Bronchial epithelial cell (primary cell): ENCODE results near the gene PRR35. TPM values are rescaled to one million over a fixed set of nuclear protein-coding genes. Genes with fewer than 3 reads are reported as not detected.

ENCODE experiments used
- DNase-seq: peaks from one replicate; pipeline ENCODE4 v3.0.0-alpha.2; 2010; ENCODE audit warnings: low read depth
- FAIRE-seq: peaks from 2 replicates; lab custom pipeline; 2011; peaks lifted over from hg19 to GRCh38; lab: Jason Lieb, UNC
- H3K27me3 ChIP-seq: 2 replicates; pipeline ENCODE4 v1.5.1; 2011; ENCODE audit warnings: low read length; ENCODE audit not compliant: control insufficient read depth, insufficient read depth
- H3K36me3 ChIP-seq: 2 replicates; pipeline ENCODE4 v1.5.1; 2011; ENCODE audit warnings: low read length; ENCODE audit not compliant: control insufficient read depth, insufficient read depth
- H3K4me3 ChIP-seq: 2 replicates; pipeline ENCODE4 v1.5.1; 2011; ENCODE audit warnings: mild to moderate bottlenecking, low read depth, low read length, control low read depth
- total RNA-seq: library from RNA; depleted of rRNA; stranded (reverse); fragments of >200 nt; gene quantifications from 2 replicates; pipeline ENCODE4 v1.2.1, GENCODE V29; 2014
- TF ChIP-seq, protein P1 (sequence below): IDR thresholded peaks from 2 replicates; pipeline ENCODE4 v1.5.1; 2011; ENCODE audit warnings: mild to moderate bottlenecking, moderate library complexity, low read length, control low read depth, inconsistent platforms; ENCODE audit not compliant: insufficient read depth, severe bottlenecking

PRR35 gene
- total RNA-seq, 1 donor from 2014 or later, result not detected

DNA sequence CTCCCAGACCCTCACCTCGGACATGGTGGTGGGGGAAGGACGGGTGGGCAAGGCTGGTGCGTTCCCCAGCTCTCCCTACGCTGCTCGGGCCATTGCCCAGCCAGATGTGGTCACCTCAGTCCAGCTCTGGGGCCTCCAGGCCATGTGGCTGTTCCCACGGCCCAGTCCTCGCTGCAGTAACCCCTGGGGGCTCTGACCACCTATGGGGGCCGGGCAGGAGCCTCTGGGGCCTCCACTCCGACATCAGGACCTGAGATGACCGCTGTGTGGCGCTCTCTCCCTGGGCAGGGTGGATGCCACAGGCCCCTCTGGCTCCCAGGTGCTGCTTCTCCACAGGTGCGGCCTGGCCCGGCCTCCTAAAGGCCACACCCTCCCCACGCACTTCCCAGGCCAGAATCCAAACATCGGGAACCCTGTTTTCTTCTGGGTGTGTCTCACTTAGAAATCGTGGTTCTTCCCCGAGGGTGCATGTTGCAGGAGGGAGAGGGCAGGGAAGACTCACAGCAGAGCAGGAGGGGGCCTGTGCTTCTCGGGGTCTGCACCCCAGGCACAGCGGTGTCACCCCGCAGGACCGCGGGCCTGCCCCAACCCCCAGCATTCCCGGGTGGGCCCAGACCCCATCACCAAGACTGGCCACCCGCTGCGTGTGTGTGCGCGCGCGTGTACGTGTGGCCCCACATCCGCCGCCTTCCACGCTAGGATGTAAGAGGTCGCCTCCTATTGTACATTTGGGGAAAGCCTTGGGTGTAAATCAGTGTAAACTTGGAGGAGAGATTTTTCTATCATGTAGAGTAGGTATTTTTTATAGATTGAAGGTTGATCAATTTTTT is 38.6 kb upstream of the PRR35 start:
- Histone ChIP-seq H3K27me3 (no peaks in the 10 kb centered on the region), H3K4me3 (no peak overlapping the region), H3K36me3 (peaks cover 7% of the 10 kb centered on the region)
- DNase-seq (no peak), FAIRE-seq (no peak)
- TF ChIP-seq, protein P1, sequence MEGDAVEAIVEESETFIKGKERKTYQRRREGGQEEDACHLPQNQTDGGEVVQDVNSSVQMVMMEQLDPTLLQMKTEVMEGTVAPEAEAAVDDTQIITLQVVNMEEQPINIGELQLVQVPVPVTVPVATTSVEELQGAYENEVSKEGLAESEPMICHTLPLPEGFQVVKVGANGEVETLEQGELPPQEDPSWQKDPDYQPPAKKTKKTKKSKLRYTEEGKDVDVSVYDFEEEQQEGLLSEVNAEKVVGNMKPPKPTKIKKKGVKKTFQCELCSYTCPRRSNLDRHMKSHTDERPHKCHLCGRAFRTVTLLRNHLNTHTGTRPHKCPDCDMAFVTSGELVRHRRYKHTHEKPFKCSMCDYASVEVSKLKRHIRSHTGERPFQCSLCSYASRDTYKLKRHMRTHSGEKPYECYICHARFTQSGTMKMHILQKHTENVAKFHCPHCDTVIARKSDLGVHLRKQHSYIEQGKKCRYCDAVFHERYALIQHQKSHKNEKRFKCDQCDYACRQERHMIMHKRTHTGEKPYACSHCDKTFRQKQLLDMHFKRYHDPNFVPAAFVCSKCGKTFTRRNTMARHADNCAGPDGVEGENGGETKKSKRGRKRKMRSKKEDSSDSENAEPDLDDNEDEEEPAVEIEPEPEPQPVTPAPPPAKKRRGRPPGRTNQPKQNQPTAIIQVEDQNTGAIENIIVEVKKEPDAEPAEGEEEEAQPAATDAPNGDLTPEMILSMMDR, result peak; percentile 40

DNA sequence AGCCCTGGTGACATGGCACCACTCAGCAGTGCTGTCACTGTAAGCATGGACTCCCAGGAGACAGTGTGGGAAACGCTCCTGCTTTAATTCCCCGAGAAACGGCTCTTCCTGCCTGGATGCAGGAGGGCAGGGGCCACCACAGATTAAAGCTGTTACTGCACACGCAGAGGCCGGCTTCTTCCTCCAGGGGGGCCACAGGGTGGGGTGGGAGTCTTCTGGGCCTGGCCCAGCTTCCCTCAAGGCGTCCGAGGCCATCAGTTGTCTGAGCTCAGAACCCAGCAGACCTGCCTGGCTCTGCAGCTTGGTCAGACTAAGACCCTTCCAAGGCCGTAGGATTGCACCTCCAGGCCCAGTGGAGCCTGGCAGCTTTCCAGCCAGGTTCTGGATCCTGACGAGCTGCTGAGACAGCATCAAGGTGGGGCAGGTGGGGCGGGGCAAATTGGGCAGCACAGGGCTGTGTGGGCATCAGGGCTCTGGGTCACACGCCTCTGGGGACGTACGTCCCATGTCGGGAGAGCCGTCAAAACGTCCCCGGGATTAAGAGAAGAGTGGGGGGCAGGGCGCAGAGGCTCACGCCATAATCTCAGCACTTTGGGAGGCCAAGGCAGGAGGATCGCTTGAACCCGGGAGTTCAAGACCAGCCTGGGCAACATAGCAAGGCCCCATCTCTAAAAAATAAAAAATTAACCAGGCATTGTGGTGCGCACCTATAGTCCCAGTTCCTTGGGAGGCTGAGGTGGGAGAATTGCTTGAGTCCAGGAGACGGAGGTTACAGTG is 37.7 kb upstream of the PRR35 start:
- H3K27me3 ChIP-seq, result no peaks in the 10 kb centered on the region
- DNase-seq, result no peak
- TF ChIP-seq, protein P1, result no peak
- no peak for FAIRE-seq
- no peak overlapping the region for H3K4me3 ChIP-seq
- H3K36me3 ChIP-seq, result peaks cover 7% of the 10 kb centered on the region

DNA sequence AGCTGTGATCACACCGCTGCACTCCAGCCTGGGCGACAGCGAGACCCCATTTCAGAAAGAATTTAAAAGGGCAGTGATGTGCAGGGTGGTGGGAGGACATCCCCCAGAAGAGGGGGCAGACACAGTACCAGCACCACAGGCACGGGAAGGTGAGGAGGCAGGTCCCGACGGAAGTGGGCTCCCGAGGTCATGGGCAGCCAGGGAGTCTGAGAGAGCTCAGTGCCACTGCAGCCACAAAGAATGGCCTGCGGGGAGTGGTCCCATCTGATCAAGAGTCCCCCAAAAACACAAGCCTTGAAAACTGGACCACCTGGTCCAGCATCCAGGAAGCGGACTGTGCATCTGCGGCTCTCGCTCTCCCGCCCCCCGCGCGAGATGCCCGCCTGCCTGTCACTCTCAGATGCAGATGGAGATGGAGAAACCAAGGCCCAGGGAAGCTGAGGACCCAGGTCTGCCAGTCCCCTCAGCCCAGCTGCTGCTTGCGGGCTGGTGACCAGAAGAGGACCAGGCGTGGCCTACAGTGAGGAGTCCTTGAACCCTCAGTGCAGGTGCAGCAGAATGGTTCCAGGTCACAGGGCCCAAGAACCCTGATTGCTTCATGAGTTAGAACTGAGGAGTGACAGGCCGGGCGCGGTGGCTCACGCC is 37.0 kb upstream of the PRR35 start:
- no peak for FAIRE-seq
- TF ChIP-seq, protein P1, result no peak
- no peaks in the 10 kb centered on the region for H3K27me3 ChIP-seq
- no peak for DNase-seq
- peaks cover 7% of the 10 kb centered on the region for H3K36me3 ChIP-seq
- no peak overlapping the region for H3K4me3 ChIP-seq

DNA sequence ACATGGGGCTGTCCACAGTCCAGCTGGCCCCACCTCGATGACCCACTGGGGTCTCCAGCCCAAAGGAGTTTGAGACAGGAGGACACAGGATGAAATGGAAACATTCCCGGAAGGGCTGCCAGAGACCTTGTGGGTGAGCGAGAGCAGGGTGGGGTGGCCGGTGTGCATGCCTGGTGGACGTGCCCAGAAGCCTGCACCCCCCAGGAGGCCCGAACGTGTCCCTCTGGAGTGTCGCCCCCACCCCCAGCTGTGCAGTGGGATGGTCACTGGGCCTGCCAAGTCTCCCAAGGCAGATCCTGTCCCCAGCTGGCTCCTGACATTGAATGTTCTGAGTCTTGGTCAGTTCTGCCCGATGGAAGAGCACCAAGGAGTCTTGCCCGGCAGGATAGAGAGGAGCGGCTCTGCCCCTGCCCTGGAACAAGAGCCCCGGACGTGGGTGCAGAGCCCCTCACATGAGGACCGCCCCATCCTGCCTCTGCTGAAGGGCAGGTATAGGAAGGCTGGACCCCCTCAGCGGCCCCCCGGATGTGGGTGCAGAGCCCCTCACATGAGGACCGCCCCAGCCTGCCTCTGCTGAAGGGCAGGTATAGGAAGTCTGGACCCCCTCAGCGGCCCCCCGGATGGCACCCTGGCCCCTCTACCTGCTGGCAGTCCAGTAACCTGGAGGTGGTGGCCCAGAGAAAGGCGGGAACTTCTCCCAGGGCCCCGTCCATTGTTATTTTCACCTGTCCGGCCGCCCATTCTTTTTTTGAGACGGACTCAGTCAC is 35.7 kb upstream of the PRR35 start:
- Histone ChIP-seq H3K36me3 (peaks cover 6% of the 10 kb centered on the region), H3K4me3 (no peak overlapping the region), H3K27me3 (no peaks in the 10 kb centered on the region)
- DNase-seq (no peak), FAIRE-seq (no peak)
- TF ChIP-seq, protein P1, result no peak

DNA sequence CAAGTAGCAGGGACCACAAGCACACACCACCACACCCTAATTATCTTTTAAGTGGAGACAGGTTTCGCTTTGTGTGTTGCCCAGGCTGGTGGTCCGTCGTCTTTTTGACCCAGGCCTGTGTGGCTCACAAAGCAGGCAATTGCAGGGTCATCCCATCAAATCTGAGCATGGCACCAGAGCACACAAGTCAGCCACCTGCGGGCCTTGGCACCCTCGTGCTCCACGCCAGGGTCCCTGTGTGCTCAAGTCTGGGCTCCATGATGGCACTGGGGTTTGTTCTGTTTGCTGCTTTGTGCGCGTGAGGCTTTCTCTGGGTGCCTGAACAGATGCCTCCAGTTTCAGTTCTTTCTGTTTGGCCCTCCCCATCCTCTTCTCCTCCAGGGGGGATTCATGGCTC is 35.1 kb upstream of the PRR35 start:
- FAIRE-seq (no peak), DNase-seq (no peak)
- Histone ChIP-seq H3K36me3 (peaks cover 12% of the 10 kb centered on the region), H3K4me3 (no peak overlapping the region), H3K27me3 (no peaks in the 10 kb centered on the region)
- TF ChIP-seq, protein P1, result no peak
